ENCODE data around the gene DICER1. TPM values are rescaled to one million over a fixed set of nuclear protein-coding genes. Genes with fewer than 3 reads are reported as not detected.

The DICER1 gene
- total and polyA plus RNA-seq, 2 experiments from 2014 or later = 21.4 to 59.2 TPM

- Mint-ChIP-seq H3K9me3 (no peaks in the 10 kb centered on the region), H3K27ac (no peak overlapping the region), H3K4me1 (peaks cover 35% of the 10 kb centered on the region), H3K36me3 (ENCODE audit: low read depth) (peaks cover 14% of the 10 kb centered on the region; the same call in 2 of the 3 replicates), H3K4me3 (no peak overlapping the region), H3K27me3 (ENCODE audit: insufficient read depth, low read depth, poor library complexity) (no peaks in the 10 kb centered on the region)
- ATAC-seq (no peak), DNase-seq (ENCODE audit: low spot score) (no peak)
- Histone ChIP-seq H3F3A (replicated peaks; ENCODE audit: low read depth) (no peaks in the 10 kb centered on the region), H3K4me2 (no peak overlapping the region), H3K4me3 (no peak overlapping the region), H3K36me3 (ENCODE audit: insufficient read depth) (peaks cover 6% of the 10 kb centered on the region; the same call in 1 of the 2 replicates), H3K79me2 (replicated peaks; ENCODE audit: insufficient read depth) (peaks cover 69% of the 10 kb centered on the region), H2AFZ (no peak overlapping the region), H3K27me3 (ENCODE audit: insufficient read depth) (no peaks in the 10 kb centered on the region), H3K4me1 (ENCODE audit: insufficient read depth) (peaks cover 26% of the 10 kb centered on the region), H3K27ac (ENCODE audit: low read depth) (no peak overlapping the region), H4K20me1 (replicated peaks; ENCODE audit: insufficient read depth) (peaks cover 8% of the 10 kb centered on the region), H3K9me2 (ENCODE audit: insufficient read depth) (no peaks in the 10 kb centered on the region)
- TF ChIP-seq CTCF (conservative IDR thresholded peaks at IDR 0.05; ENCODE audit: low read depth in 2 of 2) (no peak), CREB1 (CRISPR knock-in tag; IDR thresholded peaks at IDR 0.05; ENCODE audit: low read depth) (no peak), JUNB (IDR thresholded peaks at IDR 0.05; ENCODE audit: unreplicated experiment) (no peak), EZH2phosphoT487 (IDR thresholded peaks at IDR 0.05; ENCODE audit: unreplicated experiment) (no peak), POLR2AphosphoS5 (IDR thresholded peaks at IDR 0.05; ENCODE audit: low read depth) (no peak), STAT1 (IDR thresholded peaks at IDR 0.05; ENCODE audit: unreplicated experiment) (no peak)
- TF ChIP-seq, protein P1, sequence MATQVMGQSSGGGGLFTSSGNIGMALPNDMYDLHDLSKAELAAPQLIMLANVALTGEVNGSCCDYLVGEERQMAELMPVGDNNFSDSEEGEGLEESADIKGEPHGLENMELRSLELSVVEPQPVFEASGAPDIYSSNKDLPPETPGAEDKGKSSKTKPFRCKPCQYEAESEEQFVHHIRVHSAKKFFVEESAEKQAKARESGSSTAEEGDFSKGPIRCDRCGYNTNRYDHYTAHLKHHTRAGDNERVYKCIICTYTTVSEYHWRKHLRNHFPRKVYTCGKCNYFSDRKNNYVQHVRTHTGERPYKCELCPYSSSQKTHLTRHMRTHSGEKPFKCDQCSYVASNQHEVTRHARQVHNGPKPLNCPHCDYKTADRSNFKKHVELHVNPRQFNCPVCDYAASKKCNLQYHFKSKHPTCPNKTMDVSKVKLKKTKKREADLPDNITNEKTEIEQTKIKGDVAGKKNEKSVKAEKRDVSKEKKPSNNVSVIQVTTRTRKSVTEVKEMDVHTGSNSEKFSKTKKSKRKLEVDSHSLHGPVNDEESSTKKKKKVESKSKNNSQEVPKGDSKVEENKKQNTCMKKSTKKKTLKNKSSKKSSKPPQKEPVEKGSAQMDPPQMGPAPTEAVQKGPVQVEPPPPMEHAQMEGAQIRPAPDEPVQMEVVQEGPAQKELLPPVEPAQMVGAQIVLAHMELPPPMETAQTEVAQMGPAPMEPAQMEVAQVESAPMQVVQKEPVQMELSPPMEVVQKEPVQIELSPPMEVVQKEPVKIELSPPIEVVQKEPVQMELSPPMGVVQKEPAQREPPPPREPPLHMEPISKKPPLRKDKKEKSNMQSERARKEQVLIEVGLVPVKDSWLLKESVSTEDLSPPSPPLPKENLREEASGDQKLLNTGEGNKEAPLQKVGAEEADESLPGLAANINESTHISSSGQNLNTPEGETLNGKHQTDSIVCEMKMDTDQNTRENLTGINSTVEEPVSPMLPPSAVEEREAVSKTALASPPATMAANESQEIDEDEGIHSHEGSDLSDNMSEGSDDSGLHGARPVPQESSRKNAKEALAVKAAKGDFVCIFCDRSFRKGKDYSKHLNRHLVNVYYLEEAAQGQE (IDR thresholded peaks at IDR 0.05; ENCODE audit: unreplicated experiment) = no peak
Observed at GRCh38 chr14:95134304-95134933, 22.9 kb downstream of the DICER1 start.

- peaks cover 63% of the 10 kb centered on the region for H3K79me2 ChIP-seq (replicated peaks; ENCODE audit: insufficient read depth)
- H2AFZ ChIP-seq = no peak overlapping the region
- peaks cover 6% of the 10 kb centered on the region; the same call in 1 of the 2 replicates for H3K36me3 ChIP-seq (ENCODE audit: insufficient read depth)
- DNase-seq (ENCODE audit: low spot score) = no peak
- no peak overlapping the region for H3K27ac ChIP-seq (ENCODE audit: low read depth)
- Mint-ChIP-seq H3K4me1 (peaks cover 37% of the 10 kb centered on the region), H3K27me3 (ENCODE audit: insufficient read depth, low read depth, poor library complexity) (no peaks in the 10 kb centered on the region), H3K36me3 (ENCODE audit: low read depth) (peaks cover 14% of the 10 kb centered on the region; the same call in 2 of the 3 replicates), H3K4me3 (no peak overlapping the region), H3K9me3 (no peaks in the 10 kb centered on the region), H3K27ac (no peak overlapping the region)
- no peaks in the 10 kb centered on the region for H3K9me2 ChIP-seq (ENCODE audit: insufficient read depth)
- no peak for TF ChIP-seq POLR2AphosphoS5 (IDR thresholded peaks at IDR 0.05; ENCODE audit: low read depth)
- no peak for TF ChIP-seq EZH2 (IDR thresholded peaks at IDR 0.05; ENCODE audit: low read depth, unreplicated experiment)
- no peak for TF ChIP-seq NANOG (IDR thresholded peaks at IDR 0.05; ENCODE audit: borderline replicate concordance)
- TF ChIP-seq ZNF114 (CRISPR knock-in tag; IDR thresholded peaks at IDR 0.05) = no peak
- no peaks in the 10 kb centered on the region for H3F3A ChIP-seq (replicated peaks; ENCODE audit: low read depth)
- H3K4me1 ChIP-seq (ENCODE audit: insufficient read depth) = peaks cover 16% of the 10 kb centered on the region
- H3K4me3 ChIP-seq = no peak overlapping the region
- H3K27me3 ChIP-seq (ENCODE audit: insufficient read depth) = no peaks in the 10 kb centered on the region
- no peak overlapping the region for H3K4me2 ChIP-seq
- peaks cover 10% of the 10 kb centered on the region for H4K20me1 ChIP-seq (replicated peaks; ENCODE audit: insufficient read depth)
- no peak for ATAC-seq
Observed at GRCh38 chr14:95133282-95133681, 24.0 kb downstream of the DICER1 start.
